ENCODE results near the gene APPBP2.
"Not testable (repeated sequence)": the region's sequence is repeated elsewhere in the genome, so short reads cannot be mapped to it uniquely, and the experiment has no call there.

APPBP2 gene, protein sequence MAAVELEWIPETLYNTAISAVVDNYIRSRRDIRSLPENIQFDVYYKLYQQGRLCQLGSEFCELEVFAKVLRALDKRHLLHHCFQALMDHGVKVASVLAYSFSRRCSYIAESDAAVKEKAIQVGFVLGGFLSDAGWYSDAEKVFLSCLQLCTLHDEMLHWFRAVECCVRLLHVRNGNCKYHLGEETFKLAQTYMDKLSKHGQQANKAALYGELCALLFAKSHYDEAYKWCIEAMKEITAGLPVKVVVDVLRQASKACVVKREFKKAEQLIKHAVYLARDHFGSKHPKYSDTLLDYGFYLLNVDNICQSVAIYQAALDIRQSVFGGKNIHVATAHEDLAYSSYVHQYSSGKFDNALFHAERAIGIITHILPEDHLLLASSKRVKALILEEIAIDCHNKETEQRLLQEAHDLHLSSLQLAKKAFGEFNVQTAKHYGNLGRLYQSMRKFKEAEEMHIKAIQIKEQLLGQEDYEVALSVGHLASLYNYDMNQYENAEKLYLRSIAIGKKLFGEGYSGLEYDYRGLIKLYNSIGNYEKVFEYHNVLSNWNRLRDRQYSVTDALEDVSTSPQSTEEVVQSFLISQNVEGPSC
- total RNA-seq, result 54.7 to 80.7 (median 76.1) reads per million in 4 experiments

DNA sequence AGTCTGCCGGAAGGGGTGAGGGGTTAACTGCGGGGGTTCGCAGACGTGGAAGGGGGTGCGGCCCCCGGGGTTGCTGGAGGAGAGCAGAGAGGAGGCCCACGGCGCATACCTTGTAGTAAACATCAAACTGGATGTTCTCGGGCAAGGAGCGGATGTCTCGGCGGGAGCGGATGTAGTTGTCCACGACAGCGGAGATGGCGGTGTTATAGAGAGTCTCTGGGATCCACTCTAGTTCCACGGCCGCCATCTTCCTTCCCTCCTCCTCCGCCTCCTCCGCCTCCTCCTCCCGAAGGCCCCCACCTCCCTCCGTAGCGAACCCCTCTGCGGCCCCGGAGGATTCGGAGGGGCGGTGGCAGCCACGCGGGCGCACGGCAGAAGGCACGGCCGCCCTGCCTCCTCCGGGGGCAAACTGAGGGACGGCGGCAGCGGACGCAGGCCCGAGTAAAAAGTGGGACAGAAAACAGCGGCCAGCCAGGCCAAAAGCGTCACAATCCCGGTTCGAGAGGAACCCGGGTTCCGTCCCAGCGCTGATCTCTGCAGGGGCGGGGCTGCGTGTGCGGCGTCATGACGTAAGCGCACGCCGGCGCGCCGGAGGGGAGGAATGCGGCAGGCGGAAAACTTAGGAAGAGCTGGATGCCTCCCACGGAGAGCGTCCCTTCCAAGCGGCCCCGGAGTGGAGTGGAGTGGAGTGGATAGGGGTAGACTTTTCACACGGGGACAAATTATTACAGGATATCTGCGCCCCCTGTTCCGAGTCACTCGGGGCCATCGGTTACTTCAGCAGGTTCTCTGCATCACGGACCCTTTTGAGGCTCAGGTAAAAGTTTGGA, at the start of gene APPBP2:
Gene APPBP2 (minus strand): TSS at position 558 of the 830 bp plus-strand sequence. CDS start 311 bp downstream, at position 247.
- peak; percentile 62 for DNase-seq

DNA sequence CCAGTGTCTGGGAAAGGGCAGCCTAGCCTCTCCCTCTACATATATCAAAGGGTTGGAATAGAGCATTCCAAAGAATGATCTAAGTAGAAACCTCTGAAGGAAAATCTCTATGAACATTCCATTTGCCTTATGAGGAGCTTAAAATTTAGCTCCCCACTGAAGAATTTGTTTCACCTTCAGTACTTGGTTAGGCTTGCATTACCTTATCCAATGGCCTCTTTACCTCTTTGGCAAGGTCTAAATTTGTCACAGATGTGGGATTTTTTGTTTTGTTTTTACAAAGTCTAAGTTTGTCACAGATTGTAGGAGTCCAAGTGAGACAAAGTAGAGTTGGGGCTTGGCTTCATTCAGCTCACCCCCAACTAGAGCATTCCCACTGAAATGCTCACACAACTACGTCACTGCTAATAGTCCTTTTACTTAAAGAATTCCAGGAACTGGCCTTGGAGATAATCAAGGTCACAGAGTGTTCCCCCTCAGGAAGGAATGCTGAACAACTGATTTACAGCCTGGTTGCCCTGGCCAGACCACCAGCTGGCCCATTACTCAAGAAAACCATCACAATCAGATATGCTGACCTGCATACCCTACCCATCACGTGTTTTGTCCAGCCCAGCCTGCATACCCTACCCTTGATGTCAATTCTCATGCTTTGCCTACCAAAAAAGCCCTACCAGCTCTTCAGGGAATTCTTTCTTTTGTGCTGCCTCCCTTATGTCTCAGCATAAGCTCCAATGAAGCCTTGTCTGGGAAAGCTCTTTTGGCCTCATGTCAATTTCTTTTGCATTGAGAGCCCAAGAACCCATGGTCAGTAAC, 47.4 kb upstream of the APPBP2 start:
- no peak for DNase-seq

- DNase-seq, result no peak
These were observed 39.2 kb upstream of the APPBP2 start for GRCh38 chr17:60565233-60565632.

DNA sequence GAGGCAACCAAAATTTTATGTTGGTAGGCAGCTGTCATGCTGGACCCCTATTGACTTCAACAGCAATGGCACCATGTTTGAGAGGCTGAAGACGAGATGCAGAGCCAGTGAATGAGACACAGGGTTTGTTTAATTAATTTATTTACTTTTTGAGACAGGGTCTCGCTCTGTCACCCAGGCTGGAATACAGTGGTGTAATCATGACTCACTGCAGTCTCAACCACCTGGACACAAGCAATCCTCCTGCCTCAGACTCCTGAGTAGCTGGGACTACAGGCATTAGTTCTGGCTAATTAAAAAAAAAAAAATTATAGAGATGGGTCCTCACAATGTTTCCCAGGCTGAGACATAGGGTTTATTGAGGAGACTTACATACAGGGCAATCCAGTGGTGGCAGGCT, 37.7 kb upstream of the APPBP2 start:
- DNase-seq, result no peak

GRCh38 chr17:60562421-60562820, 36.4 kb upstream of the APPBP2 start:
- DNase-seq, result no peak

- no peak for DNase-seq
These were observed 34.8 kb upstream of the APPBP2 start for GRCh38 chr17:60560860-60561257.

- DNase-seq, result no peak
These were observed 34.2 kb upstream of the APPBP2 start for GRCh38 chr17:60559995-60560859.

DNA sequence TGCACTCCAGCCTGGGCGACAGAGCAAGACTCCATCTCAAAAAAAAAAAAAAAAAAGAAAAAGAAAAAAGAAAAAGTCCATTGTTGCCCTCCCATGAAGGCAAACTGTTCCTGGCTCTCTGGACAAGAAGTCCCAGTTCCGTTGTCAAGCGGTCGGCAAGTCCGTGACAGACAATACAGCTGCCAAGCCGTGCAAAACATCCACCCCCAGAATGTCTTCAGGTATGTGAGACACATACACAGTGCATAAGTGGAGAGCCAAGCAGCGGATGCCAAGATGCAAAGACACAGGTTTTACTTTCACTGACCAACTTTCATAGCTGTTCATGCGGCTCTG, 33.6 kb upstream of the APPBP2 start:
- DNase-seq, result no peak

- no peak for DNase-seq
These were observed 31.8 kb upstream of the APPBP2 start for GRCh38 chr17:60557805-60558204.

DNA sequence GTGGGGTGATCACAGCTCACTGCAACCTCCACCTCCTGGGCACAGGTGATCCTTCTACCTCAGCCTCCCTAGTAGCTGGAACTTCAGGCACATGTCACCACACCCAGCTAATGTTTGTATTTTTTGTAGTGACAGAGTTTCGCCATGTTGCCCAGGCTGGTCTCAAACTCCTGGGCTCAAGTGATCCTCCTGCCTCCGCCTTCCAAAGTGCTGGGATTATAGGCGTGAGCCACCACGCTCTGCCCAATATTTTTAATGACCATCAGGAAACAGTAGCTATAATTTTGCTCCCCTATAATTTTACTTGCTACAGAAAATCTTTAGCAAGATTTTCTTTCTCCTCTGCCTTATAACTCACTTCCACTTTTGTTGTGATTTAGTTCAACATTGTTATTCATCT, 29.7 kb upstream of the APPBP2 start:
- no peak for DNase-seq

DNA sequence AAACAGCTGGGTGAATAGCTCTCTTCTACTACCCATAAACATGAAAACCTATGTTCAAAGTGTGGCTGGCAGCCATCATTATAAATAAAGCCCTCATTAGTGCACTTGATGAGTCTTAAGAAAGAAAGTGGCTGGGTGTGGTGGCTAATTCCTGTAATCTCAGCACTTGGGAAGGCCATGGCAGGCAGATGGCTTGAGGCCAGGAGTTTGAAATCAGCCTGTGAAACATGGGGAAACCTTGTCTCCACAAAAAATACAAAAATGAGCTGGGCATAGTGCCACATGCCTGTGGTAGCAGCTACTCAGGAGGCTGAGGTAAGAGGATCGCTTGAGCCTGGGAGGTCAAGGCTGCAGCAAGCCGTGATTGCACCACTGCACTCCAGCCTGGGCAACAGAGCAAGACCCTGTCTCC, 28.3 kb upstream of the APPBP2 start:
- no peak for DNase-seq

- DNase-seq, result not testable (repeated sequence)
These were observed 26.2 kb upstream of the APPBP2 start for GRCh38 chr17:60552255-60552654.

DNA sequence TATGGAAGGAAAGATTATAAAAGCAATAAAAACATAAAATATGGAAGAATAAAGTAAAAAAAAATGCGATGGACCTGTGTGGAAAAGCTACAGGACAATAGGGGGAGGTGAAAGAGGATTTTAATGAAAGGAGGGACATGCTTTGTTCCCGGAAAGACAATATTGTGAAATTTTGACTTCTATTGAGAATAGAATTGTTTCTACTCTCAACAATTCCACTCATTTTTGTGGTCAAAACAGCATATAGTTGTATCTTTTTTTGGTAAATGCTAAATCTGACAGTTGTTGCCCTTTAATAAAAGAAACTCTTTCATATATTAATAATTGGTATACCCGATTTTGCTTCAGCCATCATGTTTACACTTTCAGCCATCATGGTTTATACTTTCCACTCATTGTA, 22.9 kb upstream of the APPBP2 start:
- DNase-seq, result no peak

DNA sequence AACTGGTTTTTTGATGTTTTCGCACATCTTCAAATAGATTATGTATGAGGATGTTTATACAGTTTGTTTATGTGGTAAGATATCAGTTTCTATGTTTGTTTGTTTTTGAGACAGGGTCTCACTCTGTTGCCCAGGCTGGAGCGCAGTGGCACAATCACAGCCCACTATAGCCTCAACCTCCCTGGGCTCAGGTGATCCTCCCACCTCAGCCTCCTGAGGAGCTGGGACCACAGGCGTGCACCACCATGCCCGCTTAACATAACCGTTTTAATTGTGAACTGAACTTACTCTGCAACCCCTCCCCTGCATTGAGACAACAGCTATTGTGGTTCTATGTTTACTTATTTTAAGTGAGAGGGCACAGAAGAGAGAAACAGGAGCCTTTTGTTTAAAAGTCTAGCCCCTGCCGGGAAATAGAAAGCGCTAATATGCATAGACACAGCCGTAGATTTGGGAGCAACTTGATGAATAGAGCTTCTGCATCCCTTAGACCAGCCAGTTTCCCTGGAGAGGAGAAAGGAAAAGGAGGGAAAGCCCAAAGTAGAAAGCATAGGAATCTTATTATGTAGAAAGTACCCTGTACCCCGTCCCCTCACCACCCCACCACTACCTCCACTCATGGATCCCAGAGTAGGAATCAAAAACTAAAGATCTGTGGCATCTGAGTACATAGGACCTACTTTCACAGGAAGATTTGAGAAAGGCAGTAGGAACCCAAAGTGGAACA, 19.6 kb upstream of the APPBP2 start:
- no peak for DNase-seq

DNA sequence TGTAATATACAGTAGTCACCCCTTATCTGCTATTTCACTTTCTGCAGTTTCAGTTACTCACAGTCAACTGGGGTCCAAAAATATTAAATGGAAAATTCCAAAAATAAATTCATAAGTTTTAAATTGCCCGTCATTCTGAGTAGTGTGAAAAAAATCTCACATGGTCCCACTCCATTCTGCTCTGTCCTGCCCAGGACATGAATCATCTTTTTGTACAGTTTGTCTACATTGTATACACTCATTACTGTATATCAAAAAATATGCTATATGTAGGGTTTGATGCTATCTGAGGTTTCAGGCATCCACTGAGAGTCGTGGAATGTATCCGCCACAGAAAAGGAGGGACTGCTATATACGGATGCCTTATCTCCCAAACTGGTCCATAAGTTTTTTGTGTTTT, 16.0 kb upstream of the APPBP2 start:
- DNase-seq, result no peak

GRCh38 chr17:60540460-60540859, 14.4 kb upstream of the APPBP2 start:
- no peak for DNase-seq

- DNase-seq, result no peak
These were observed 13.8 kb upstream of the APPBP2 start for GRCh38 chr17:60539807-60540206.

GRCh38 chr17:60538726-60539125, 12.7 kb upstream of the APPBP2 start:
- no peak for DNase-seq

DNA sequence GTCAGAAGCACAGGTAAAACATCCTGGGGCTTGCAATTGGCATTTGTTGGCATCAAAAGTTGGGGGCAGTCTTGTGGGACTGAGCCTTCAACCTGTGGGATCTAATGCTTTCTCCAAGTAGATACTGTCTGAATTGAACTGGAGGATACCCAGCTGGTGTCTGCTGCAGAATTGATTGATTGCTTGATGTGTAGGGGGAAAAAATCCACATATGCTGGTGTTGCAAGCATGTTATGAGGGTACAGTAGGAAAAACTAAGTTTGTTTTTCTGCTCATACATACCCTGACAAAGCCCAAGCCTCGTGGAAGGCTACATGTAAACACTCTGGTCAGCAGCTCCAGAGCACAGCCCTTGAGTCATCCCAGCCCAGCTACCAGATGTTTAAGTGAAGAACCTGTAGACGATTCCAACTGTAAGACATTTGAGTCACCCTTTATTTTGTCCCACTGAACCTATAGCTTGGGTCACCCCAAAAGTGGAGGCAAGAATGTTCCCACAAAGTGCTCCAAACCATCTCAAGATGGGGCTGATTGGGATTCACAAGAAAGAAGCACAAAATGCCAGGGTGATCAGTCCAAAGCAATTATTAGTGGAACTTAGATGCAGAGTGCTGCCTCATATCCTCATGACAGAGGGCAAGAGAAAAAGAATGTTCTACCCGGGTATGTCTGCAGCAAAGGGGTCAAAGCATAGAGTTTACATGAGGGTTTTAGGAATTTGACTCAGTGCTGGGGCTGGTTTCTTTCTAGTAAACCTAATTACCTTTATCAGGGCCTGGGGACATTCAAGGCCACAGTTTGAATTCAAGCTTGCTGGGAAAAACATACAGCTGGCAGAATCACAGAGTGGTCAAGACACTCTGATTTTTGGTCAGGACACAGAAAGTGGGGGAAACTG, 9.6 kb upstream of the APPBP2 start:
- no peak for DNase-seq

- no peak for DNase-seq
These were observed 8.6 kb upstream of the APPBP2 start for GRCh38 chr17:60534613-60535157.

All from effector CD8-positive, alpha-beta T cell (primary cell).